AG08395 (cell line): ENCODE results near the gene ANKLE2.
"Not testable (repeated sequence)": the region's sequence is repeated elsewhere in the genome, so short reads cannot be mapped to it uniquely, and the experiment has no call there.

ENCODE experiments used
- DNase-seq: peaks from one replicate; pipeline ENCODE4 v3.0.0; 2012; ENCODE audit warnings: mixed read lengths, low spot score

ANKLE2 gene

GRCh38 chr12:132719141-132719953, 42.3 kb downstream of the ANKLE2 start:
- DNase-seq, result no peak

DNA sequence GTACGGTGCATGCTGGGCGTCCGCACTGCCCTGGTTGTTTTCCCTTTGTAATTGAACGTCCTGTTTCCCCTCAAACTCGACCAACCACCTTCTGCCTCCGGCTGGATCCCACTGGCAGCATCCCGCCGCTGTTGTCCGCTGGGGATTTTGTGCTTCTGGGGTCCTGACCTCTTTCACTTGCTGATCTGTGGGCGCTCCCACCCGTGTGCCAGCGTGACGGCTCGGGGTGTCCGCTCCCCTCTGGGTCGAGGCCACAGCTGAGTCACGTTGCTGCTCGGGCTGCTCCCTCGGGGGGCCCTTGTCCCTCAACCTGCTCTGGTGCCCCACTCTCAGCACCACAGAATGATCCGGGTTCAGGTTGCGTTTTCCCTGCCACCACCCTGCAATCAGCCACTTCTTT, 43.0 kb downstream of the ANKLE2 start:
- no peak for DNase-seq

- no peak for DNase-seq
These were observed 43.9 kb downstream of the ANKLE2 start for GRCh38 chr12:132717531-132718387.

DNA sequence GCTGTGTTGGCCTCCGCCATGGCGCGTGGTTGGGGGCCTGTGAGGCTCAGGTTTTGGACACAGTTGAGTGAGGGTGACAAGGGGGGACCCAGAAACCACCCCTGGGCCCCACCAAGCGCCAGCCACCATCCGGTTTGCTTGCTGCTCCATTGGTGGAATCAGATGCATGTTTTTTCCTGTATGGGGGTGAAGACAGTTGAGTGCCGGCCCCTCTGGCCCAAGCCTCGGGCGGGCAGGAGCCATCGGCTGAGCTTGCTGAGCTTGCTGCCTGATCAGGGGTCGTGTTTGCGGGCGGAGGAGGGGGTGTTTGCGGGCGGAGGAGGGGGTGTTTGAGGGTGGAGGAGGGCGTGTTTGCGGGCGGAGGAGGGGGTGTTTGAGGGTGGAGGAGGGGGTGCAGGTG, 44.6 kb downstream of the ANKLE2 start:
- DNase-seq, result no peak

DNA sequence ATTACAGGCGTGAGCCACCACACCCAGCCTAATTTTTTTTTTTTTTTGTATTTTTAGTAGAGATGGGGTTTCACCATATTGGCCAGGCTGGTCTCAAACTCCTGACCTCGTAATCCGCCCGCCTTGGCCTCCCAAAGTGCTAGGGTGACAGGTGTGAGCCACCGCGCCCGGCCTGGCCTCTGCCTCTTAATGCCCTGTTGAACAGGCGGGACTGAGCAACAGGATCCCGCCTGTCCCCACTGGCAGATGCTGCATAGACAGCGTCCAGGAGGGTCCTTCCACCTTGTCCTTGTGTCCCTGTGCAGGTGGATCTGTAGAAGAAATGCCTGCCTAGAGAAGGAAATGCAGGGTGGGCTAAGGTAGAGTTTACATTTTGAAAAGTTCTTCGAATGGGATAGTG, 45.3 kb downstream of the ANKLE2 start:
- DNase-seq, result no peak

DNA sequence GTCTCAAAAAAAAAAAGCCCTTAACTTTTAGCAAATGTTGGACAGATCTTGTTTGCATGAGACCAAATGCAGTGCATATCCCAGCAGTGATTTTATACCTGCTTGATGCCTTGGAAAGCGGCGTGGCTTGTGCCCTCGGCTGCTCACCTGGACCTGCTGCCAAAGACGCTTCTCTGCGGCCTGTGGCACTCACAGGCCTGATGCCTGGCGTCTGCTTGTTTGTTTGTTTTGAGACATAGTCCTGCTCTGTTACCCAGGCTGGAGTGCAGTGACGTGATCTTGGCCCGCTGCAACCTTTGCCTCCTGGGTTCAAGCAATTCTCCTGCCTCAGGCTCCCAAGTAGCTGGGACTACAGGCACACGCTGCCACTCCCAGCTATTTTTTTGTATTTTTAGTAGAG, 45.8 kb downstream of the ANKLE2 start:
- DNase-seq, result no peak

DNA sequence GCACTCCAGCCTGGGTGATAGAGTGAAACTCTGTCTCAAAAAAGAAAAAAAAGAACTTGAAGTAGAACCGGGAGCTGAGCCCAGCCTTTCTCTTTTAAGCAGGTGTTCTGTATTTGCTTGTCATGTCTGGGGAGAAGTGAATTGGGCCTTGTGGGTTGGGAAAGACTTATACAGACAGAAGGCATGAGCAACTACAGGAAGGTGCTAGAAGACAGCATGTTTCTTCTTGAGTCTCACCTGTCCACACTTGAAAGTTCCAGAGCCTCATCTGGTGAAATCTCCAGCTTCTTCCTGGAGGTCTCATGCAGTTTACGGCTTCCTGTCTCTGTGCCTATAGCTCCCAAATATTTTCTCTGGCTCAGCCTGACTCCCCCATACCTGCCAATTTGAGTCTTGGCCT, 48.5 kb downstream of the ANKLE2 start:
- no peak for DNase-seq

DNA sequence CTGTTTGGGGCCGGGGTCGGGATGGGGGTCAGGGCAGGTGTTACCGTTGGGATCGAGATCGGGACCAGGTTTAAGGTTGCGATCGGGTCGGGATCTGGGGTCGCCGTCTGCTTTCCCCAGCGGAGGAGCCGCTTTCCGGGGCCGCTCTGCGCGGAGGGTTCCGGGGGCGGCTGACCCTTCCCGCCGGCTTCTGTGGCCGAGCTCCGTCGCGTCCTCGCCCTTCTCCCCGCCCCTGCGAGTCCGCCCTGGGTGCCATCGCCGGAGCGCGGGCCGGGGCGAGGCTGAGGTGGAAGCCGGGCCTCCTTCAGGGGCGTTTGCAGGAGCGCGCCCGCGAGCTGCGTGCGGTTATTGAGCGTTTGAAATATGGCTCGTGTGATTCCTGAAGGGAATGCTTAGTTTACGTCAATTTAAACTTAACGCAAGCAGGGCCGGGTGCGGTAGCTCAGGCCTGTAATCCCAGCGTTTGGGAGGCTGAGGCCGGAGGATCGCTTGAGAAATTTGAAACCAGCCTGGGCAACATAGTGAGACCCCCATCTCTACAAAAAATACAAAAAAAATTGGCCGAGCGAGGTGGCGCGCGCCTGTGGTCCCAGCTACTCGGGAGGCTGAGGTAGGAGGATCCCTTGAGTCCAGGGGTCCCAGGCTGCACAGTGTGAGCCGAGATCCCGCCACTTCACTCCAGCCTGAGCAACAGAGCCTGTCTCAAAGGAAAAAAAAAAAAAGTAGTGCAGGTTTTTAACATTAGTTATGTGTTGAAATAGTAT, 50.4 kb downstream of the ANKLE2 start:
- DNase-seq, result peak; percentile 26

- DNase-seq, result peak; percentile 96
These were observed 51.1 kb downstream of the ANKLE2 start, which contains the start of gene PGAM5 for GRCh38 chr12:132710405-132711079. Gene PGAM5, plus strand, starts transcription at chr12:132710842. Its CDS starts 35 bp downstream, at chr12:132710877.

DNA sequence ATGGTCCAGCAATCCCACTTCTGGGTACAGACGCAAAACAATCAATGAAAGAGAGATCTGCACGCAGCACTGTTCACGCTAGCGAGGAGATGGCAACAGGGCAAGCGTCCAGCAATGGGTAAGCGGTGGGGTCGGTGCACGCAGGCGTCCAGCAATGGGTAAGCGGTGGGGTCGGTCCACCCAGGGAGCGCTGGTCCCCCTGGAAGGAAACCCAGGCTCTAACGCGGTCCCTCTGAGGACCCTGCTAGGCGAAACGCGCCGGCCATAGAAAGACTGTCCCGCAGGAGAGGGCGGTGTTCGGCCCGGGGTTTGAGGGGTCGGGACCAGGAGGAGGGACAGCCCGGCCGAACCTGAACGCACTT, 51.6 kb downstream of the ANKLE2 start:
- peak; percentile 19 for DNase-seq

GRCh38 chr12:132708150-132708549, 53.5 kb downstream of the ANKLE2 start:
- DNase-seq, result no peak

GRCh38 chr12:132707241-132707640, 54.4 kb downstream of the ANKLE2 start:
- DNase-seq, result no peak

- no peak for DNase-seq
These were observed 58.0 kb downstream of the ANKLE2 start for GRCh38 chr12:132703641-132704040.

- DNase-seq, result no peak
These were observed 59.0 kb downstream of the ANKLE2 start for GRCh38 chr12:132702640-132703039.

- DNase-seq, result no peak
These were observed 61.3 kb downstream of the ANKLE2 start for GRCh38 chr12:132700212-132700822.

- DNase-seq, result no peak
These were observed 63.3 kb downstream of the ANKLE2 start for GRCh38 chr12:132698341-132698740.

GRCh38 chr12:132695431-132695830, 66.2 kb downstream of the ANKLE2 start:
- DNase-seq, result no peak

- DNase-seq, result not testable (repeated sequence)
These were observed 66.7 kb downstream of the ANKLE2 start for GRCh38 chr12:132694888-132695287.

DNA sequence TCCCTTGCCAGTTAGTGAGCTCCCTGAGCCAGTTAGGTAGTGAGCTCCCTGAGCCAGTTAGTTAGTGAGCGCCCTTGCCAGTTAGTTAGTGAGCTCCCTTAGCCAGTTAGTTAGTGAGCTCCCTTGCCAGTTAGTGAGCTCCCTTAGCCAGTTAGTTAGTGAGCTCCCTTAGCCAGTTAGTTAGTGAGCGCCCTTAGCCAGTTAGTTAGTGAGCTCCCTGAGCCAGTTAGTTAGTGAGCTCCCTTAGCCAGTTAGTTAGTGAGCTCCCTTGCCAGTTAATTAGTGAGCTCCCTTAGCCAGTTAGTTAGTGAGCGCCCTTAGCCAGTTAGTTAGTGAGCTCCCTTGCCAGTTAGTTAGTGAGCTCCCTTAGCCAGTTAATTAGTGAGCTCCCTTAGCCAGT, 69.6 kb downstream of the ANKLE2 start:
- not testable (repeated sequence) for DNase-seq

DNA sequence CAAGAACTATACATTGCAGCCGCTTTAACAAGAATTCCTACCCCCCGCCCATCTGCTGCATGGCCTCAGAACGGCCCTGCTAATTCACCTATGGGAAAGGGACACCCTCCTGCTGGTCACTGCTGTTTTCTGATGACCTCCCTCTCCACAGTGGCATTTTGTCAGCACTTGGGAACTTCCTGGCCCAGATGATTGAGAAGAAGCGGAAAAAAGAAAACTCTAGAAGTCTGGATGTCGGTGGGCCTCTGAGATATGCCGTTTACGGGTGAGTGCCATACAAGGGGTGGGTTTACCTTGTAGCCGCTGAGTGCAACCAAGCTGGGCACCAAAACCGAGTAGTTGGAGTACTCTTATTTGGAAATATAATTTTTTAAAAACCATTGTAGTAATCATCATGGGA, 71.5 kb downstream of the ANKLE2 start:
- DNase-seq, result no peak

GRCh38 chr12:132689227-132689626, 72.4 kb downstream of the ANKLE2 start:
- DNase-seq, result no peak
